Globus pallidus (tissue), 1 donor: Measurements from ENCODE around the gene NABP2.
"Not testable (repeated sequence)": the region's sequence is repeated elsewhere in the genome, so short reads cannot be mapped to it uniquely, and the experiment has no call there.

ENCODE experiments used
- DNase-seq: peaks from one replicate; pipeline ENCODE4 v3.0.0-alpha.2; 2015; ENCODE audit warnings: low spot score

NABP2 gene

DNA sequence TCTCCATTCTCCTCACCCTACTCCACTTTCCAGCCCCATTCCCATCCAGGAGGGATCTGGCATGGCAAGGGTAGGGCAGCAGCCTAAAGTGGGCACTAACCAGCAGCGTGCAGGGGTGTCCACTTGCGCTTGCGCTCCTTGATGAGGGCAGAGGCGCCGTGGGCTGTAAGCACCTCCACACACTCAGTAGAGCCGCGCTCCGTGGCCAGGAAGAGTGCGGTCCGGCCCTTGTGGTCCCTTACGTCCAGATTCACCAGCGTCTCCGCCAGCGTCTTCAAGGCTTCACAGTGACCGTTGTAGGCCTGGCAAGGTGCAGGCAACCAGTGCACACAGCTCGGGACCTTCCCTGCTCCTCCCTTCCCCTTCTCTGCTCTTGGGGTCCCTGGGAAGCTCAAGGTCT, 23.8 kb downstream of the NABP2 start:
- DNase-seq, result no peak

GRCh38 chr12:56248711-56249110, 24.6 kb downstream of the NABP2 start:
- DNase-seq, result no peak

DNA sequence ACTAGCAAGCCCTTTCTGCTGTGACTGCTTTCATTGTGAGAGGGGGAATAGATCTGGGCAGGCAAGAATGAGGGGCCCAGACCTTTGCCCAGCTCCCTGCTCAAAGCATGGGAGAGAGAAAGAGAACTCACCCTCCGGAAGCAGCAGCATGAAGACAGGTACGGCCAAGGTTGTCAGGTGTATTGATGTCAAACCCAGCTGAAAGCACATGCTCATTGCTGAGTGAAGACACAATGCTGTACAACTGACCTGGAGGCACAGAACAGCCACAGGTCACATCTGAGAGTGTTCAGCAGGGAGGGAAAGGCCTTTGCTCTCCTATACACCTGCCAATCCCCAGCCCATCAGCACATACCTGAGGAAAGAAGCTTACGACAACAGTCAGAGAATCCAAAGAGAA, 28.5 kb downstream of the NABP2 start:
- no peak for DNase-seq

DNA sequence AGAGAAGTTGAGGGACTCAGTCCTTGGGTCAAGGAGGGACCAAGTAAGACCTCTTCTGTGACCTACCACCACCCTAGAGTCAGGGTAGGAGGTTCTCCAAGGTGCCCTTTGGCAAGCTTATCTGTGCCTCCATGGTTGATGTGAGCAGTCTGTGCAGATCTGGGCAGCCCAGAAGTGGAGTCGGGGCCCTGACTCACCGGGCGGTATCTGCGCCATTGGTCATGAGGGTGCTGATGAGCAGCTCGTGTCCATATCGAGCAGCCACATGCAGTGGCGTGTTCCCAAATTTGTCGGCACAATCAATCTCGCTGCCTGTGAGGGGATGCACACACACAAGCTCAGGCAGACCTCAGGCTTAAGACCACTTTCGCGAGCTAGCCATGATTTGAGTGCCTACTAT, 28.9 kb downstream of the NABP2 start:
- no peak for DNase-seq

GRCh38 chr12:56255671-56256070, 31.5 kb downstream of the NABP2 start:
- no peak for DNase-seq

- no peak for DNase-seq
Observed at GRCh38 chr12:56256326-56256960, 32.3 kb downstream of the NABP2 start.

- no peak for DNase-seq
Observed at GRCh38 chr12:56257071-56257470, 32.9 kb downstream of the NABP2 start.

DNA sequence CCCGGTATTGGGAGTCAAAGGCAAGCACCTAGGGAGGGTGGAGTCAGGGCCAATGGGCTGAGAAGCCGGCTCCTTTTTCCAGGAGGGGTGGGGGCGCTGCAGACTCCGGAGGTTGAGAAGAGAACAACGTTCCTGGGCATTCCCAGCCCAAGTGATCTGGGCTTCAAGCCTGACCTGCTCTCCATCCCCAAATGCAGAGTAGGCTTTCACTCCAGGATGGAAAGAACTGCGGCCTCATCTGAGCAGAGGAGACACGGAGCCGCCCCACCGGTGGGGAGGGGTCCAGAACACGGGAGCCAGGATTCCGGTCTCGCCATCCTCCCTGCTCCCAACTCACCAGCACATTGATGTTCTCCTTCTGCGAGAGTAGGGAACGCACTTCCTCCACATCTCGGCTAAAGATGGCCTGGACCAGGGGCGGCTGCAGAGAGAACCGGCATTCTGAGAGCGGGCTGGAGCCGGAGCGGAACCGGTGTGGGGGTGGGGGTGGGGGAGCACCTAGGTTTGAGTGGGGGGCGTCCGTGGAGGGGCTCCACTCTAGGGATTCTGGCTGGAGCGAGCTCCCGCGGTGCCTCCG, 33.4 kb downstream of the NABP2 start:
- no peak for DNase-seq

- DNase-seq, result peak; percentile 72
Observed at GRCh38 chr12:56258068-56258819, 34.1 kb downstream of the NABP2 start, which contains the start of gene ANKRD52. Gene ANKRD52, minus strand, starts transcription at chr12:56258384. Its CDS starts 115 bp downstream, at chr12:56258269.

GRCh38 chr12:56258820-56259183, 34.7 kb downstream of the NABP2 start:
- DNase-seq, result no peak

DNA sequence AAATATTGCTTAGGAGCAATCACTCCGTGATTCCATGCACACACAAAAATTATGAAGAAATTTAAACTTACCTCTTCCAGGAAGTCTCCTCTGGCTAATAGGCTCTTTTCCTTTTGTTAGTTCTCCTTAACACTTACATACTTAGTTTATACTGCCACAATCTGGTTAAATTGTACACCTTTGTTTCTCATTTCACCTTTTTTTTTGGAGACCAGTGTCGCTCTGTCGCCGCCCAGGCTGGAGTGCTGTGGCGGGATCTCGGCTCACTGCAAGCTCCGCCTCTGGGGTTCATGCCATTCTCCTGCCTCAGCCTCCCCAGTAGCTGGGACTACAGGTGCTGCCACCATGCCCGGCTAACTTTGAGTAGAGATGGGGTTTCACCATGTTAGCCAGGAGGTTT, 36.2 kb downstream of the NABP2 start:
- DNase-seq, result no peak

- no peak for DNase-seq
Observed at GRCh38 chr12:56260921-56261320, 36.8 kb downstream of the NABP2 start.

DNA sequence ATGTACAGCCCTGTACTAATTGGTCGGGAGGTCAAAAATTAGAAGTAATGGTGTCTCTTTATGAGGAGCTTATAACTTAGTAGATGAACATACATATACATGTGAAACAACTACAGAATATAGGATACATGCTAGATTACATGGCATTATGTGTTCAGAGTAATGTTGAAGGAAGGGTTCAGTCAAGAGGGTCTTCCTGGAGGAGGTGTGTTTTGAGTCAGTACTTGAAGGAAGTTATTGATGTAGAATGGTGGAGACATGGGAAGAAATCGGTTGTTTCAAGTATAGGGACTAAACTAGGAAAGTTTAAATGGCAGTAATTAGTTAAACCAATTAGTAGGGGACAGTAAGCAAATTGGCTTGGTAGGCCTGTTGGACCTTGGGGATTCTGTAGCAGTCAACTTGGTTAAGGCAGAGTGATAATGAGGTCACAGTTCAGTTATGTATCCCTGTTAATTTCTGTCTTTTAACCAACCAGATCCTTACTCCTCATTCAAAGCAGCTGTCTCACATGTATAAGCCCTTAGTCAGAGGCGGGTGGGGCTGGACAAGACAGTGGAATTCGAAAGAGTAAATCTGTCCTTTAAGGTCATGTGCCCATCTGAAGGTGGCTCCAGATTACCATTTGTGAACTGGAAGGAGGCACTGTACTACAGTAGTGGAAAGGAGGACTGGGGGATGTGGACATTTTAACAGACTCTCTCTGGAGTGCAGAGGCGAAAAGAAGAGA, 37.5 kb downstream of the NABP2 start:
- DNase-seq, result no peak

- DNase-seq, result not testable (repeated sequence)
Observed at GRCh38 chr12:56262955-56263354, 38.8 kb downstream of the NABP2 start.

- not testable (repeated sequence) for DNase-seq
Observed at GRCh38 chr12:56266068-56266692, 42.0 kb downstream of the NABP2 start.

GRCh38 chr12:56266693-56267442, 42.7 kb downstream of the NABP2 start, which contains the start of gene COQ10A:
Gene COQ10A, plus strand, starts transcription at chr12:56266942. Its CDS starts 177 bp downstream, at chr12:56267119.
- peak; percentile 84 for DNase-seq

DNA sequence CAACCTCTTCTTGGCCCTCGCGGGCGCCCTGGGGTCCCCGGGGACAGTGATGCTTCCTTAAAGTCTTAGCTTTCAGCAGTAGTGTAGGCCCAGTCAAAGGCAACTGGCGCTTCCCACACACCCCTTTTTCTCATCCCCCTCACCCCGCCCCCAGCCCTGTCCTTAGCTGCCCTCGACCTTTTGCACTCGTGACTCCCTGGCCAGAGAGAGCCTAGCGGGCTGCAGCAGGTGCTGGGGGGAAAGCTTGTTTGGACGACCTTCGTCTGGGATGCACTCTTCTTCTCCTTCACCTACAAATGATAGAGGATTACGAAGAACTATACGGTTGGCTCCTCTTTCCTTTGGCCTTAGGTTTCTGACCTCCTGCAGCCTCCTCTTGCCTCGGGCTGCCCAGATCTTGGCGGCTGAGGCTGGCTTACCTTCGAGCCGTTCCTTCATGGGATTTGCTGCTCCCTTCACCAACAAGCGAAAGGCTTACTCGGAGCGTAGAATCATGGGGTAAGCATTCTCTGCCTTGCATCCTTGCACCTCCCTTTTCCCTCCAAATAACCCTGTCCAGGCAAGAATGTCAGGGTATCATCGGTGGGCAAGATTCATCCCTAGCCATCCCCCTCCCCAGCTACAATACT, 43.4 kb downstream of the NABP2 start:
- no peak for DNase-seq

DNA sequence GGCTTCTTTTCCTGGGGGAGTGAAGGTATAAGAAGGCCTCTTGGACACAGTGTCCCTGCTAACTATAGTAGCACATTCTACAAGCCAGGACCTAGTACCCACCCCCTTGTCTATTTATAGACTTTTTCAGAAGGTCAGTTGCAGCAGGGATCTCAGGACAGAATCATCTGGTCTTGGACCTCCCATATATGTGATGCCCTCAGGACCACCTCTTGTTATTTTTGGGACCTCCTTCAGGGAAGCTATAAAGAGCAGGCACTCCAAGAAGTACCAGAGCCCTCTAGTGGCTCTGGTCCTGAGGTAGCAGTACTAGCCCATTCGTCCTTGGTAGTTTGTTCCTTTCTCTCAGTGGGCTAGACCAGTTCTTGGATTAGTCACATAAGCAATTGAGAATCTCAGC, 46.9 kb downstream of the NABP2 start:
- no peak for DNase-seq

- not testable (repeated sequence) for DNase-seq
Observed at GRCh38 chr12:56272468-56272867, 48.3 kb downstream of the NABP2 start.

DNA sequence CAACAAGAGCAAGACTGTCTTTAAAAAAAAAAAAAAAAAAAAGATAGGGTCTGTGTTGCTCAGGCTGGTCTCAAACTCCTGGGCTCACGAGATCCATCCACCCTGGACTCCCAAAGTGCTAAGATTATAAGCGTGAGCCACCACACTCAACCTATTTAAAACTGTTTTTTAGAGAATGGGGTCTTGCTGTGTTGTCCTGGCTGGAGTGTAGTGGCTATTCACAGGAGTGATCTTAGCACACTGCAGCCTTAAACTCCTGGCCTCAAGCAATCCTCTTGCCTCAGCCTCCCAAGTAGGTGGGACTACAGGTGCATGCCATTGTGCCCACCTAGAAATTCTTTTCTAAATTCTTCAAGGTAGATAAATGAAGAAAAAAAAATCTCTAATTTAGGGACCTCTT, 50.2 kb downstream of the NABP2 start:
- no peak for DNase-seq

- DNase-seq, result no peak
Observed at GRCh38 chr12:56278905-56279304, 54.8 kb downstream of the NABP2 start.
